HepG2 (cell line): ENCODE results near the gene SLC11A1. TPM values are rescaled to one million over a fixed set of nuclear protein-coding genes. Genes with fewer than 3 reads are reported as not detected.

Experiments used
- ATM ChIP-seq: fragments of 450-650 bp; IDR thresholded peaks from 2 replicates; pipeline ENCODE4 v1.7.1; 2017; ENCODE audit warnings: mild to moderate bottlenecking, borderline replicate concordance
- GATAD1 ChIP-seq: IDR thresholded peaks from 2 replicates; pipeline ENCODE4 v1.6.1; 2016; ENCODE audit warnings: missing genetic modification reagents, missing compliant biosample characterization
- GLI4 ChIP-seq: sonication (generic); formaldehyde crosslinking; IDR thresholded peaks from 2 replicates; pipeline ENCODE4 v1.5.1; 2020; ENCODE audit warnings: missing genetic modification reagents, mild to moderate bottlenecking, moderate library complexity, borderline replicate concordance
- HNRNPH1 ChIP-seq: fragments of 200-400 bp; formaldehyde crosslinking; optimal IDR thresholded peaks from 2 replicates; pipeline ENCODE3; 2017; ENCODE audit warnings: mild to moderate bottlenecking, low read depth, low read length
- NFYC ChIP-seq: IDR thresholded peaks from 2 replicates; pipeline ENCODE4 v1.6.1; 2016; ENCODE audit warnings: missing genetic modification reagents, missing compliant biosample characterization
- PHF5A ChIP-seq: IDR thresholded peaks from one replicate; pipeline ENCODE4 v1.6.1; 2018; ENCODE audit warnings: low read depth, missing genetic modification reagents; ENCODE audit not compliant: unreplicated experiment
- SP4 ChIP-seq: sonication (generic); formaldehyde crosslinking; IDR thresholded peaks from 2 replicates; pipeline ENCODE4 v1.8.1; 2023; ENCODE audit warnings: mild to moderate bottlenecking, missing genetic modification reagents
- SRSF9 ChIP-seq: fragments of 200-400 bp; formaldehyde crosslinking; IDR thresholded peaks from 2 replicates; pipeline ENCODE4 v1.6.1; 2018; ENCODE audit warnings: borderline replicate concordance, mild to moderate bottlenecking, low read depth, low read length; ENCODE audit not compliant: insufficient read depth, poor library complexity, severe bottlenecking
- ZNF33A ChIP-seq: sonication (generic); formaldehyde crosslinking; IDR thresholded peaks from 2 replicates; pipeline ENCODE4 v1.5.1; 2020; ENCODE audit warnings: missing genetic modification reagents, mild to moderate bottlenecking, moderate library complexity, borderline replicate concordance
- ZNF614 ChIP-seq: IDR thresholded peaks from 2 replicates; pipeline ENCODE4 v1.6.1; 2018; ENCODE audit warnings: missing biosample characterization, missing genetic modification reagents, inconsistent platforms, borderline replicate concordance
- ZNF747 ChIP-seq: sonication (generic); formaldehyde crosslinking; IDR thresholded peaks from 2 replicates; pipeline ENCODE4 v1.8.1; 2023; ENCODE audit warnings: missing genetic modification reagents, mild to moderate bottlenecking, borderline replicate concordance
- ZNF879 ChIP-seq: sonication (generic); formaldehyde crosslinking; IDR thresholded peaks from 2 replicates; pipeline ENCODE4 v1.8.1; 2023; ENCODE audit warnings: missing genetic modification reagents
- ZSCAN12 ChIP-seq: sonication (generic); formaldehyde crosslinking; IDR thresholded peaks from 2 replicates; pipeline ENCODE4 v1.9.0; 2021; ENCODE audit warnings: mild to moderate bottlenecking, missing genetic modification reagents
- ZSCAN29 ChIP-seq: sonication (generic); formaldehyde crosslinking; conservative IDR thresholded peaks from 2 replicates; pipeline ENCODE4 v1.4.0; 2020; ENCODE audit warnings: mild to moderate bottlenecking, missing genetic modification reagents
- polyA plus RNA-seq, 8 experiments: library from polyadenylated mRNA; depleted of rRNA in 3 of 8; stranded (reverse) in 7 of 8; unstranded in 1 of 8; fragments of >200 nt; fragmentation: Illumina TruSeq in 4 of 8; extraction: Trizol in 4 of 8; gene quantifications; 2 replicates each; pipeline versions ENCODE4 v1.2.1 to v1.2.3, GENCODE V29; 2011 to 2016; ENCODE audit warnings: low read depth in 4 of 8, missing spikeins in 1 of 8, mixed read lengths in 1 of 8; ENCODE audit not compliant: insufficient read depth in 1 of 8
- total RNA-seq, 5 experiments: library from RNA; depleted of rRNA; stranded (reverse); fragments of >200 nt; fragmentation: Illumina TruSeq; extraction: Trizol; gene quantifications; 2 replicates each; pipeline ENCODE4 v1.2.3, GENCODE V29; 2016; ENCODE audit warnings: low read depth in 1 of 5
- TF ChIP-seq, protein P1 (sequence below): sonication (generic); formaldehyde crosslinking; IDR thresholded peaks from 2 replicates; pipeline ENCODE4 v1.5.1; 2020; ENCODE audit warnings: mild to moderate bottlenecking, missing genetic modification reagents
- TF ChIP-seq, protein P2 (sequence below): sonication (generic); formaldehyde crosslinking; IDR thresholded peaks from 2 replicates; pipeline ENCODE4 v1.8.0; 2022; ENCODE audit warnings: missing genetic modification reagents, low read depth, mild to moderate bottlenecking, borderline replicate concordance
- TF ChIP-seq, protein P3 (sequence below): sonication (generic); formaldehyde crosslinking; conservative IDR thresholded peaks from 2 replicates; pipeline ENCODE4 v1.8.0; 2022; ENCODE audit warnings: mild to moderate bottlenecking, moderate library complexity, missing genetic modification reagents
- TF ChIP-seq, protein P4 (sequence below): sonication (generic); formaldehyde crosslinking; IDR thresholded peaks from 2 replicates; pipeline ENCODE4 v1.4.0; 2020; ENCODE audit warnings: missing genetic modification reagents

The SLC11A1 gene
- total and polyA plus RNA-seq, 2 of the 13 experiments (the other 11 are each of a cell fraction or from before 2014, with no cell fraction given) = 0.33 to 2.3 TPM

DNA sequence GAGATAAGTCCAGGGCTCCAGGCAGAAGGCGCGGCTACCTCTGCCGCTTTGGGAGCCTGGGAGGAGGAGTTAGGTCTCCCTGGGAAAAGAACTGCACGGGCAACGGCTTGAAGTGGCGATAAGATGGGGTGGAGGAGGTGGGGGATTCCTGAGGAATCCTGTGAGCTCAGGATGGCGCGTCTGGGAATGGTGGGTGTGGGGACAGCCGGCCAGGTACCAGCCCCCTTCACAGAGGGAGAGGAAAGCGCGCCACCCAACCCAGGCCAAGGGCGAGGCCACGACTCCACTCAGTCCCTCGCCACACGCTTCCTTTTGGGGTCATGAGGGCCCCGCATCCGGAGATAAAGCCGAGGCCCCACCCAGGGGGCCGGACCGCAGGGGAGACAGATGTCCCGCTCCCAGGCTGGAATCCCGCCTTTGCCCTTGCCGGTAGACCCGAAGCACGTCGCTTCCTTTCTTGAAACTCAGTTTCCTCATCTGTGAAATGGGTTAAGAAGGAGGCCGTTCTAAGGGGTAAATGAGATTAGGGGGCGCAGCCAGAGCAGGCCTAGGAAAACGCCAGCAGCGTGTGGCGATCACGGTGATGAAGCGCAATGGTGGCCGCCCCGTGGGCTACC lies 15.9 kb downstream of the SLC11A1 start (continued):
- TF ChIP-seq HNRNPH1 (no peak), GATAD1 (CRISPR knock-in tag) (peak; percentile 67), ZSCAN29 (CRISPR knock-in tag) (peak; percentile 67), SRSF9 (no peak), ZNF33A (CRISPR knock-in tag) (no peak), SP4 (peak; percentile 88), ZSCAN12 (CRISPR knock-in tag) (peak; percentile 92; the same call in 1 of the 2 replicates), ZNF747 (CRISPR knock-in tag) (peak; percentile 89; the same call in 1 of the 2 replicates), ATM (no peak), PHF5A (peak; percentile 16), ZNF879 (no peak; the same call in 1 of the 2 replicates), GLI4 (CRISPR knock-in tag) (no peak), ZNF614 (CRISPR knock-in tag) (peak; percentile 43; the same call in 1 of the 2 replicates), NFYC (CRISPR knock-in tag) (peak; percentile 42; the same call in 1 of the 2 replicates)
- TF ChIP-seq, protein P1, sequence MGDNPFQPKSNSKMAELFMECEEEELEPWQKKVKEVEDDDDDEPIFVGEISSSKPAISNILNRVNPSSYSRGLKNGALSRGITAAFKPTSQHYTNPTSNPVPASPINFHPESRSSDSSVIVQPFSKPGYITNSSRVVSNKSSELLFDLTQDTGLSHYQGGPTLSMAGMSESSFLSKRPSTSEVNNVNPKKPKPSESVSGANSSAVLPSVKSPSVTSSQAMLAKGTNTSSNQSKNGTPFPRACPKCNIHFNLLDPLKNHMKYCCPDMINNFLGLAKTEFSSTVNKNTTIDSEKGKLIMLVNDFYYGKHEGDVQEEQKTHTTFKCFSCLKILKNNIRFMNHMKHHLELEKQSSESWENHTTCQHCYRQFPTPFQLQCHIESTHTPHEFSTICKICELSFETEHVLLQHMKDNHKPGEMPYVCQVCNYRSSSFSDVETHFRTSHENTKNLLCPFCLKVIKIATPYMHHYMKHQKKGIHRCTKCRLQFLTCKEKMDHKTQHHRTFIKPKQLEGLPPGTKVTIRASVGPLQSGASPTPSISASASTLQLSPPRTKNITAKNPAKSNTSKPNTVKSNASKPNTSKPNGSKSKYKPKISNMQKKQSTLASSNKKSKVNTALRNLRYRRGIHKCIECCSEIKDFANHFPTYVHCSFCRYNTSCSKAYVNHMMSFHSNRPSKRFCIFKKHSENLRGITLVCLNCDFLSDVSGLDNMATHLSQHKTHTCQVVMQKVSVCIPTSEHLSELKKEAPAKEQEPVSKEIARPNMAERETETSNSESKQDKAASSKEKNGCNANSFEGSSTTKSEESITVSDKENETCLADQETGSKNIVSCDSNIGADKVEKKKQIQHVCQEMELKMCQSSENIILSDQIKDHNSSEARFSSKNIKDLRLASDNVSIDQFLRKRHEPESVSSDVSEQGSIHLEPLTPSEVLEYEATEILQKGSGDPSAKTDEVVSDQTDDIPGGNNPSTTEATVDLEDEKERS (CRISPR knock-in tag) = no peak
- TF ChIP-seq, protein P2, sequence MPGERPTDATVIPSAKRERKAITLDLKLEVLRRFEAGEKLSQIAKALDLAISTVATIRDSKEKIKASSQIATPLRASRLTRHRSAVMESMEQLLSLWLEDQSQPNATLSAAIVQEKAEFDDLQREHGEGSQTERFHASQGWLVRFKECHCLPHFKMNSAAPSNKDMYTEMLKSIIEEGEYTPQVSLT (CRISPR knock-in tag) = no peak
- TF ChIP-seq, protein P3, sequence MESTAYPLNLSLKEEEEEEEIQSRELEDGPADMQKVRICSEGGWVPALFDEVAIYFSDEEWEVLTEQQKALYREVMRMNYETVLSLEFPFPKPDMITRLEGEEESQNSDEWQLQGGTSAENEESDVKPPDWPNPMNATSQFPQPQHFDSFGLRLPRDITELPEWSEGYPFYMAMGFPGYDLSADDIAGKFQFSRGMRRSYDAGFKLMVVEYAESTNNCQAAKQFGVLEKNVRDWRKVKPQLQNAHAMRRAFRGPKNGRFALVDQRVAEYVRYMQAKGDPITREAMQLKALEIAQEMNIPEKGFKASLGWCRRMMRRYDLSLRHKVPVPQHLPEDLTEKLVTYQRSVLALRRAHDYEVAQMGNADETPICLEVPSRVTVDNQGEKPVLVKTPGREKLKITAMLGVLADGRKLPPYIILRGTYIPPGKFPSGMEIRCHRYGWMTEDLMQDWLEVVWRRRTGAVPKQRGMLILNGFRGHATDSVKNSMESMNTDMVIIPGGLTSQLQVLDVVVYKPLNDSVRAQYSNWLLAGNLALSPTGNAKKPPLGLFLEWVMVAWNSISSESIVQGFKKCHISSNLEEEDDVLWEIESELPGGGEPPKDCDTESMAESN = no peak; the same call in 1 of the 2 replicates
- TF ChIP-seq, protein P4, sequence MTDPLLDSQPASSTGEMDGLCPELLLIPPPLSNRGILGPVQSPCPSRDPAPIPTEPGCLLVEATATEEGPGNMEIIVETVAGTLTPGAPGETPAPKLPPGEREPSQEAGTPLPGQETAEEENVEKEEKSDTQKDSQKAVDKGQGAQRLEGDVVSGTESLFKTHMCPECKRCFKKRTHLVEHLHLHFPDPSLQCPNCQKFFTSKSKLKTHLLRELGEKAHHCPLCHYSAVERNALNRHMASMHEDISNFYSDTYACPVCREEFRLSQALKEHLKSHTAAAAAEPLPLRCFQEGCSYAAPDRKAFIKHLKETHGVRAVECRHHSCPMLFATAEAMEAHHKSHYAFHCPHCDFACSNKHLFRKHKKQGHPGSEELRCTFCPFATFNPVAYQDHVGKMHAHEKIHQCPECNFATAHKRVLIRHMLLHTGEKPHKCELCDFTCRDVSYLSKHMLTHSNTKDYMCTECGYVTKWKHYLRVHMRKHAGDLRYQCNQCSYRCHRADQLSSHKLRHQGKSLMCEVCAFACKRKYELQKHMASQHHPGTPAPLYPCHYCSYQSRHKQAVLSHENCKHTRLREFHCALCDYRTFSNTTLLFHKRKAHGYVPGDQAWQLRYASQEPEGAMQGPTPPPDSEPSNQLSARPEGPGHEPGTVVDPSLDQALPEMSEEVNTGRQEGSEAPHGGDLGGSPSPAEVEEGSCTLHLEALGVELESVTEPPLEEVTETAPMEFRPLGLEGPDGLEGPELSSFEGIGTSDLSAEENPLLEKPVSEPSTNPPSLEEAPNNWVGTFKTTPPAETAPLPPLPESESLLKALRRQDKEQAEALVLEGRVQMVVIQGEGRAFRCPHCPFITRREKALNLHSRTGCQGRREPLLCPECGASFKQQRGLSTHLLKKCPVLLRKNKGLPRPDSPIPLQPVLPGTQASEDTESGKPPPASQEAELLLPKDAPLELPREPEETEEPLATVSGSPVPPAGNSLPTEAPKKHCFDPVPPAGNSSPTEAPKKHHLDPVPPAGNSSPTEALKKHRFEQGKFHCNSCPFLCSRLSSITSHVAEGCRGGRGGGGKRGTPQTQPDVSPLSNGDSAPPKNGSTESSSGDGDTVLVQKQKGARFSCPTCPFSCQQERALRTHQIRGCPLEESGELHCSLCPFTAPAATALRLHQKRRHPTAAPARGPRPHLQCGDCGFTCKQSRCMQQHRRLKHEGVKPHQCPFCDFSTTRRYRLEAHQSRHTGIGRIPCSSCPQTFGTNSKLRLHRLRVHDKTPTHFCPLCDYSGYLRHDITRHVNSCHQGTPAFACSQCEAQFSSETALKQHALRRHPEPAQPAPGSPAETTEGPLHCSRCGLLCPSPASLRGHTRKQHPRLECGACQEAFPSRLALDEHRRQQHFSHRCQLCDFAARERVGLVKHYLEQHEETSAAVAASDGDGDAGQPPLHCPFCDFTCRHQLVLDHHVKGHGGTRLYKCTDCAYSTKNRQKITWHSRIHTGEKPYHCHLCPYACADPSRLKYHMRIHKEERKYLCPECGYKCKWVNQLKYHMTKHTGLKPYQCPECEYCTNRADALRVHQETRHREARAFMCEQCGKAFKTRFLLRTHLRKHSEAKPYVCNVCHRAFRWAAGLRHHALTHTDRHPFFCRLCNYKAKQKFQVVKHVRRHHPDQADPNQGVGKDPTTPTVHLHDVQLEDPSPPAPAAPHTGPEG (CRISPR knock-in tag) = peak; percentile 55; the same call in 1 of the 2 replicates
